ENCODE data around the gene ACTL10. TPM values are rescaled to one million over a fixed set of nuclear protein-coding genes. Genes with fewer than 3 reads are reported as not detected.

ACTL10 gene
- total and polyA plus RNA-seq, 2 of the 13 experiments (the other 11 are each of a cell fraction or from before 2014, with no cell fraction given), result not detected

- TF ChIP-seq HNF1A (IDR thresholded peaks at IDR 0.05; ENCODE audit: low read depth) (peak; percentile 48), HNF1A (CRISPR knock-in tag; IDR thresholded peaks at IDR 0.05; ENCODE audit: borderline replicate concordance) (peak; percentile 64; the same call in 1 of the 2 replicates), ZC3H4 (CRISPR knock-in tag; IDR thresholded peaks at IDR 0.05; ENCODE audit: borderline replicate concordance) (no peak), CERS6 (CRISPR knock-in tag; IDR thresholded peaks at IDR 0.05) (no peak), ZBTB26 (CRISPR knock-in tag; IDR thresholded peaks at IDR 0.05; ENCODE audit: borderline replicate concordance) (peak; percentile 64; the same call in 1 of the 2 replicates), MNT (IDR thresholded peaks at IDR 0.05) (peak; percentile 53), ZNF567 (CRISPR knock-in tag; IDR thresholded peaks at IDR 0.05; ENCODE audit: borderline replicate concordance) (peak; percentile 96), ZBTB14 (CRISPR knock-in tag; IDR thresholded peaks at IDR 0.05) (no peak), NBN (conservative IDR thresholded peaks at IDR 0.05) (no peak), NFIB (CRISPR knock-in tag; IDR thresholded peaks at IDR 0.05; ENCODE audit: borderline replicate concordance) (no peak), FOXO4 (CRISPR knock-in tag; conservative IDR thresholded peaks at IDR 0.05) (no peak), MIER3 (CRISPR knock-in tag; IDR thresholded peaks at IDR 0.05; ENCODE audit: borderline replicate concordance) (peak; percentile 67; the same call in 1 of the 2 replicates), SIX1 (CRISPR knock-in tag; IDR thresholded peaks at IDR 0.05; ENCODE audit: borderline replicate concordance) (0 out of 2 replicates have a peak, but pooled peaks have one; percentile 44), TIGD3 (CRISPR knock-in tag; IDR thresholded peaks at IDR 0.05; ENCODE audit: borderline replicate concordance) (no peak), ZBTB8A (CRISPR knock-in tag; IDR thresholded peaks at IDR 0.05; ENCODE audit: borderline replicate concordance, low read depth) (no peak)
These were observed 35.1 kb downstream of the ACTL10 start (continued) for GRCh38 chr20:33701629-33702450.
